NB4 (cell line): ENCODE measurements around the gene HOXB6.

ENCODE experiments used
- CTCF ChIP-seq: IDR thresholded peaks from one replicate; pipeline ENCODE4 v1.5.1; 2012; ENCODE audit warnings: low read depth, low read length
- MYC ChIP-seq: IDR thresholded peaks from 2 replicates; pipeline ENCODE4 v1.6.1; 2011; ENCODE audit warnings: low read depth, low read length
- POLR2A ChIP-seq: IDR thresholded peaks from 2 replicates; pipeline ENCODE4 v1.6.1; 2011; ENCODE audit warnings: mild to moderate bottlenecking; ENCODE audit not compliant: insufficient read length; ENCODE audit errors: extremely low read depth

GRCh38 chr17:48563867-48564187, 41.0 kb downstream of the HOXB6 start:
- no peak for TF ChIP-seq CTCF
- no peak for TF ChIP-seq POLR2A
- TF ChIP-seq MYC, result no peak
